Panc1 (cell line): ENCODE measurements around the gene COL5A2. TPM values are rescaled to one million over a fixed set of nuclear protein-coding genes. Genes with fewer than 3 reads are reported as not detected.
A peak's percentile ranks its signal among the peaks of the same experiment; 100 is the strongest.

Experiments
- ATAC-seq: fragments of 200-7000 bp; cut with Tn5 transposase; 2 replicates; pipeline ENCODE4 v1.9.1; 2020; ENCODE audit warnings: mild to moderate bottlenecking, moderate library complexity
- BruUV-seq: library from RNA; stranded (reverse); fragments of 400-500 nt; replicated peaks from 2 replicates; lab custom pipeline; 2021; lab: Mats Ljungman, UMichigan
- CTCF ChIA-PET: fragments of 300-600 bp; sonication (Branson Sonifier 250); formaldehyde crosslinking; loops from one replicate; lab custom pipeline; 2022; ENCODE audit warnings: antibody characterized with exemption; lab: Charles Lee
- POLR2A ChIA-PET: fragments of 300-600 bp; sonication (Branson Sonifier 250); formaldehyde crosslinking; loops from one replicate; lab custom pipeline; 2022; ENCODE audit warnings: antibody characterized with exemption; lab: Charles Lee
- DNase-seq: peaks from one replicate; pipeline ENCODE4 v3.0.0-alpha.2; 2010; ENCODE audit warnings: low read depth, low spot score
- H3K27ac ChIP-seq: 2 replicates; pipeline ENCODE4 v1.5.1; 2011; ENCODE audit warnings: mild to moderate bottlenecking, low read length, inconsistent platforms
- H3K27me3 ChIP-seq: fragments of 200-500 bp; sonication (Bioruptor generic); 2 replicates; pipeline ENCODE4 v1.6.0; 2014; ENCODE audit warnings: low read length, inconsistent platforms; ENCODE audit not compliant: control insufficient read depth, insufficient read depth
- H3K36me3 ChIP-seq: fragments of 200-500 bp; sonication (Bioruptor generic); 2 replicates; pipeline ENCODE4 v1.5.1; 2014; ENCODE audit warnings: inconsistent platforms, mild to moderate bottlenecking, low read length, moderate library complexity; ENCODE audit not compliant: control insufficient read depth, insufficient read depth
- H3K4me1 ChIP-seq: 2 replicates; pipeline ENCODE4 v1.5.1; 2011; ENCODE audit warnings: inconsistent platforms, mild to moderate bottlenecking, low read length, moderate library complexity; ENCODE audit not compliant: control insufficient read depth, insufficient read depth
- H3K4me3 ChIP-seq, 2 experiments: 2 replicates each; pipeline ENCODE4 v1.5.1; 2011 to 2012; ENCODE audit warnings: low read depth in 2 of 2, low read length in 2 of 2, mild to moderate bottlenecking in 2 of 2, inconsistent platforms in 1 of 2, moderate library complexity in 1 of 2
- H3K9me3 ChIP-seq: fragments of 200-500 bp; sonication (Bioruptor generic); 2 replicates; pipeline ENCODE4 v1.5.1; 2014; ENCODE audit warnings: low read depth, mild to moderate bottlenecking, inconsistent platforms, low read length, moderate library complexity; ENCODE audit not compliant: control insufficient read depth, insufficient read depth
- POLR2AphosphoS5 ChIP-seq: IDR thresholded peaks from 2 replicates; pipeline ENCODE4 v1.6.1; 2012; ENCODE audit warnings: mild to moderate bottlenecking, low read depth, low read length, moderate library complexity
- SIN3A ChIP-seq: IDR thresholded peaks from 2 replicates; pipeline ENCODE4 v1.6.1; 2012; ENCODE audit warnings: low read depth, mild to moderate bottlenecking, low read length, moderate library complexity, borderline replicate concordance; ENCODE audit not compliant: insufficient read depth
- TCF7L2 ChIP-seq: IDR thresholded peaks from 2 replicates; pipeline ENCODE4 v1.6.1; 2011; ENCODE audit warnings: mild to moderate bottlenecking, low read depth, low read length, inconsistent platforms
- in situ Hi-C: cut with HindIII; loops from 2 replicates; pipeline ENCODE4 v1.10.0; 2016; ENCODE audit warnings: low sequenced_read_pairs, low pct_unique_long_range_greater_than_20kb
- intact Hi-C: fragments of 100-400 bp; cut with micrococcal nuclease; formaldehyde crosslinking; loops from one replicate; pipeline ENCODE4 v1.10.0; 2022; ENCODE audit not compliant: unreplicated experiment
- total RNA-seq: library from RNA; stranded (reverse); gene quantifications from one replicate; pipeline ENCODE4 v1.2.1, GENCODE V29; 2021; ENCODE audit not compliant: unreplicated experiment
- TF ChIP-seq, protein P1 (sequence below): fragments of 450-650 bp; IDR thresholded peaks from 2 replicates; pipeline ENCODE4 v1.5.1; 2017; ENCODE audit warnings: mild to moderate bottlenecking
- TF ChIP-seq, protein P2 (sequence below), 2 experiments: IDR thresholded peaks; 2 replicates each; pipeline ENCODE4 v1.6.1; 2011 to 2012; ENCODE audit warnings: low read depth in 2 of 2, control low read depth in 1 of 2, low read length in 1 of 2, mild to moderate bottlenecking in 1 of 2, moderate library complexity in 1 of 2; ENCODE audit not compliant: insufficient read depth in 1 of 2

The COL5A2 gene
- total RNA-seq, 1 experiment from 2014 or later, result 144 TPM

GRCh38 chr2:189225032-189225431 lies 45.5 kb upstream of the COL5A2 start:
- no peak for ATAC-seq
- Histone ChIP-seq H3K27me3 (no peaks in the 10 kb centered on the region), H3K27ac (peak overlapping the region; percentile 41; the same call in 1 of the 2 replicates), H3K9me3 (no peaks in the 10 kb centered on the region; the same call in 1 of the 2 replicates), H3K4me1 (peaks cover 10% of the 10 kb centered on the region), H3K4me3 (no peak overlapping the region), H3K36me3 (no peaks in the 10 kb centered on the region)
- in situ Hi-C loops, result no loop called here
- CTCF ChIA-PET, result no interaction called here
- no TSS peak for BruUV-seq
- intact Hi-C loops, result no loop called here
- no peak for DNase-seq
- POLR2A ChIA-PET, result no interaction called here
- TF ChIP-seq, protein P1, sequence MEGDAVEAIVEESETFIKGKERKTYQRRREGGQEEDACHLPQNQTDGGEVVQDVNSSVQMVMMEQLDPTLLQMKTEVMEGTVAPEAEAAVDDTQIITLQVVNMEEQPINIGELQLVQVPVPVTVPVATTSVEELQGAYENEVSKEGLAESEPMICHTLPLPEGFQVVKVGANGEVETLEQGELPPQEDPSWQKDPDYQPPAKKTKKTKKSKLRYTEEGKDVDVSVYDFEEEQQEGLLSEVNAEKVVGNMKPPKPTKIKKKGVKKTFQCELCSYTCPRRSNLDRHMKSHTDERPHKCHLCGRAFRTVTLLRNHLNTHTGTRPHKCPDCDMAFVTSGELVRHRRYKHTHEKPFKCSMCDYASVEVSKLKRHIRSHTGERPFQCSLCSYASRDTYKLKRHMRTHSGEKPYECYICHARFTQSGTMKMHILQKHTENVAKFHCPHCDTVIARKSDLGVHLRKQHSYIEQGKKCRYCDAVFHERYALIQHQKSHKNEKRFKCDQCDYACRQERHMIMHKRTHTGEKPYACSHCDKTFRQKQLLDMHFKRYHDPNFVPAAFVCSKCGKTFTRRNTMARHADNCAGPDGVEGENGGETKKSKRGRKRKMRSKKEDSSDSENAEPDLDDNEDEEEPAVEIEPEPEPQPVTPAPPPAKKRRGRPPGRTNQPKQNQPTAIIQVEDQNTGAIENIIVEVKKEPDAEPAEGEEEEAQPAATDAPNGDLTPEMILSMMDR, result no peak
- TF ChIP-seq TCF7L2 (no peak), POLR2AphosphoS5 (no peak), SIN3A (no peak)

DNA sequence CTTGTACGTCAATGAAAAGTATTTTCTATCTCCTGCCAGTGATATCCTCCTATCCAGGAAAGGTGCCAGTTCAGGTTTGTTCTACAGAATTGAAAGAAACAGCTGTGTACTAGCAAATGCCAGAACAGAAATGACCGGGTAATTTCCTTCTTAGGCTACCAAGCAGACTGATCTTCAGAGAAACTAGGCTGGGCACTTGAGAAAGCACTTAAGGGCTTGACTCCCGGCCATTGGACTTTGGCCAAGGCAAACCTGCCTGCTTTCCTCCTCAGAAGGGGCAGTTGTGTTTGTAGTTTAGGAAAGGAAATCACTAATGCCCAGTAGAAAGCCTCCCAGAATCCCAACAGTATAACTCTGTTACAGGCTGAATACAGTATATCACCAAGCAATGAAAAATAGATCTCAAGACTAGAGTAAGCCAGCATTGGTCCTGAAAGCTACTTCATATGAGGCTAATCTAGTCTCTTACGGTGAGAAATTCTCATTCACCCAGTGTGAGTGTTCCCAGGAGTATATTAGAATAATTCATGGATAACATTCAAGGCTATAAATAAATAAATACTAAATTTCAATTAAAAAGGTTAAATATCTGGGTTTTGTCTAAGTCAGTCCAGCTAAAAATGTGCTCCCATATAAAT lies 43.0 kb upstream of the COL5A2 start:
- H3K27ac ChIP-seq, result peak overlapping the region; percentile 73
- POLR2A ChIA-PET, result no interaction called here
- CTCF ChIA-PET, result interaction anchor here (0.9 kb wide), 1 partner anchor 47 kb away, joined by 5 read pairs; no protein-coding TSS in a partner anchor

More for the DNA sequence above, 43.0 kb upstream of the COL5A2 start:
- Histone ChIP-seq H3K27me3 (no peaks in the 10 kb centered on the region), H3K4me3 (peak overlapping the region in 1 of 2 experiments; percentile 17; a peak in 2 of 4 replicates), H3K4me1 (peaks cover 11% of the 10 kb centered on the region), H3K36me3 (no peaks in the 10 kb centered on the region), H3K9me3 (no peaks in the 10 kb centered on the region; the same call in 1 of the 2 replicates)
- TF ChIP-seq SIN3A, result no peak
- TF ChIP-seq, protein P1, result no peak
- TF ChIP-seq, protein P2, sequence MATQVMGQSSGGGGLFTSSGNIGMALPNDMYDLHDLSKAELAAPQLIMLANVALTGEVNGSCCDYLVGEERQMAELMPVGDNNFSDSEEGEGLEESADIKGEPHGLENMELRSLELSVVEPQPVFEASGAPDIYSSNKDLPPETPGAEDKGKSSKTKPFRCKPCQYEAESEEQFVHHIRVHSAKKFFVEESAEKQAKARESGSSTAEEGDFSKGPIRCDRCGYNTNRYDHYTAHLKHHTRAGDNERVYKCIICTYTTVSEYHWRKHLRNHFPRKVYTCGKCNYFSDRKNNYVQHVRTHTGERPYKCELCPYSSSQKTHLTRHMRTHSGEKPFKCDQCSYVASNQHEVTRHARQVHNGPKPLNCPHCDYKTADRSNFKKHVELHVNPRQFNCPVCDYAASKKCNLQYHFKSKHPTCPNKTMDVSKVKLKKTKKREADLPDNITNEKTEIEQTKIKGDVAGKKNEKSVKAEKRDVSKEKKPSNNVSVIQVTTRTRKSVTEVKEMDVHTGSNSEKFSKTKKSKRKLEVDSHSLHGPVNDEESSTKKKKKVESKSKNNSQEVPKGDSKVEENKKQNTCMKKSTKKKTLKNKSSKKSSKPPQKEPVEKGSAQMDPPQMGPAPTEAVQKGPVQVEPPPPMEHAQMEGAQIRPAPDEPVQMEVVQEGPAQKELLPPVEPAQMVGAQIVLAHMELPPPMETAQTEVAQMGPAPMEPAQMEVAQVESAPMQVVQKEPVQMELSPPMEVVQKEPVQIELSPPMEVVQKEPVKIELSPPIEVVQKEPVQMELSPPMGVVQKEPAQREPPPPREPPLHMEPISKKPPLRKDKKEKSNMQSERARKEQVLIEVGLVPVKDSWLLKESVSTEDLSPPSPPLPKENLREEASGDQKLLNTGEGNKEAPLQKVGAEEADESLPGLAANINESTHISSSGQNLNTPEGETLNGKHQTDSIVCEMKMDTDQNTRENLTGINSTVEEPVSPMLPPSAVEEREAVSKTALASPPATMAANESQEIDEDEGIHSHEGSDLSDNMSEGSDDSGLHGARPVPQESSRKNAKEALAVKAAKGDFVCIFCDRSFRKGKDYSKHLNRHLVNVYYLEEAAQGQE (IDR thresholded peaks at IDR 0.05; ENCODE audit: insufficient read depth in 1 of 2, low read depth in 2 of 2, low read length in 1 of 2), result no peak
- no peak for TF ChIP-seq POLR2AphosphoS5
- no peak for TF ChIP-seq TCF7L2
- DNase-seq (no peak), ATAC-seq (peak; percentile 61)
- in situ Hi-C loops (no loop called here), intact Hi-C loops (no loop called here)
- BruUV-seq, result no TSS peak
